MCF 10A (cell line): Measurements from ENCODE around the gene RAPGEF5. TPM values are rescaled to one million over a fixed set of nuclear protein-coding genes. Genes with fewer than 3 reads are reported as not detected.

ENCODE experiments used
- BruUV-seq: library from RNA; stranded (reverse); fragments of 400-500 nt; replicated peaks from 2 replicates; lab custom pipeline; 2021; lab: Mats Ljungman, UMichigan
- CTCF ChIA-PET: fragments of 300-600 bp; sonication (Branson Sonifier 250); formaldehyde crosslinking; extraction: SDS; loops from one replicate; lab custom pipeline; 2021; ENCODE audit warnings: antibody characterized with exemption, inconsistent platforms; lab: Yijun Ruan, JAX
- POLR2A ChIA-PET: fragments of 300-600, 350-650 bp; sonication (Branson Sonifier 250); formaldehyde crosslinking; extraction: SDS; loops from one replicate; lab custom pipeline; 2020; ENCODE audit warnings: antibody characterized with exemption, inconsistent platforms; lab: Yijun Ruan, JAX
- DNase-seq: peaks from one replicate; pipeline ENCODE4 v3.0.0-alpha.2; 2018; ENCODE audit not compliant: unreplicated experiment
- H3K27ac Mint-ChIP-seq: one replicate; pipeline ENCODE4 v1.8.0; 2022; ENCODE audit warnings: mild to moderate bottlenecking, low read depth, mixed read lengths; ENCODE audit not compliant: unreplicated experiment
- H3K27me3 Mint-ChIP-seq: one replicate; pipeline ENCODE4 v1.8.0; 2022; ENCODE audit warnings: mixed read lengths; ENCODE audit not compliant: insufficient read depth, unreplicated experiment
- H3K36me3 Mint-ChIP-seq: one replicate; pipeline ENCODE4 v1.8.0; 2022; ENCODE audit warnings: mild to moderate bottlenecking, moderate library complexity, mixed read lengths; ENCODE audit not compliant: insufficient read depth, unreplicated experiment
- H3K4me1 Mint-ChIP-seq: one replicate; pipeline ENCODE4 v1.8.0; 2022; ENCODE audit warnings: mixed read lengths; ENCODE audit not compliant: insufficient read depth, unreplicated experiment
- H3K4me3 Mint-ChIP-seq: one replicate; pipeline ENCODE4 v1.8.0; 2022; ENCODE audit warnings: mild to moderate bottlenecking, moderate library complexity, mixed read lengths; ENCODE audit not compliant: unreplicated experiment
- H3K9me3 Mint-ChIP-seq: one replicate; pipeline ENCODE4 v1.8.0; 2022; ENCODE audit warnings: mixed read lengths; ENCODE audit not compliant: unreplicated experiment
- CTCF ChIP-seq: fragments of 200-600 bp; IDR thresholded peaks from one replicate; pipeline ENCODE4 v1.8.0; 2022; ENCODE audit warnings: antibody characterized with exemption, mild to moderate bottlenecking; ENCODE audit not compliant: unreplicated experiment
- intact Hi-C: fragments of 100-400 bp; cut with micrococcal nuclease; formaldehyde crosslinking; loops from 2 replicates; pipeline ENCODE4 v1.14.1; 2022
- total RNA-seq: library from RNA; stranded (reverse); gene quantifications from 2 replicates; pipeline ENCODE4 v1.2.3, GENCODE V29; 2022

RAPGEF5 gene
- total RNA-seq, 1 experiment from 2014 or later, result 1.9 TPM

DNA sequence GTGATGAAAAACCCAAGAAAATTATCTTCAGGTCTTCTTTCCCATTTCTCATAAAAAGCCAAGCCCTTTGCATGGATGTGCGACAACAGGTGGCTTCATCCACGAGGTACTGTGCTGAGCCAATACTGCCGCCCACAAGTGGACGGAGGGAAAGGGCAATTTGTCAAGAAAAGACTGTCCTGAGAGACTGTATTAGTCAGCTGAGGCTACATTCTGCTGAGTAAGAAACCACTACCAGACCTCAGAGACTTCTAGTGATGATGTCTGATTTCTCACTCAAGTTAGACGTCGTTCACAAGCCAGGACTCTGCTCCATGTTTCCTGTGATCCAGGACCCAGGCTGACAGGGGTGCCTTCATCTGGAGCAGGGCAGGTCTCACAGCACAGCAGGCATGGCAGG, 239.7 kb downstream of the RAPGEF5 start:
- POLR2A ChIA-PET, result no interaction called here
- Mint-ChIP-seq H3K27ac (no peak overlapping the region), H3K9me3 (no peaks in the 10 kb centered on the region), H3K4me3 (no peak overlapping the region), H3K36me3 (no peaks in the 10 kb centered on the region), H3K27me3 (no peaks in the 10 kb centered on the region), H3K4me1 (no peaks in the 10 kb centered on the region)
- no peak for TF ChIP-seq CTCF
- intact Hi-C loops, result no loop called here
- no peak for DNase-seq
- CTCF ChIA-PET, result no interaction called here
- BruUV-seq, result no TSS peak

- Mint-ChIP-seq H3K4me3 (no peak overlapping the region), H3K36me3 (no peaks in the 10 kb centered on the region), H3K9me3 (no peaks in the 10 kb centered on the region), H3K4me1 (no peaks in the 10 kb centered on the region), H3K27me3 (no peaks in the 10 kb centered on the region), H3K27ac (no peak overlapping the region)
- no peak for DNase-seq
- CTCF ChIA-PET, result interaction anchor here (0.6 kb wide), 1 partner anchor 9 kb away, joined by 3 read pairs; no protein-coding TSS in a partner anchor
- no peak for TF ChIP-seq CTCF
- intact Hi-C loops, result no loop called here
- POLR2A ChIA-PET, result no interaction called here
- BruUV-seq, result no TSS peak
These were observed 240.4 kb downstream of the RAPGEF5 start for GRCh38 chr7:22116451-22117030.

GRCh38 chr7:22115689-22116088, 241.3 kb downstream of the RAPGEF5 start:
- no peaks in the 10 kb centered on the region for H3K4me1 Mint-ChIP-seq
- ChIA-PET CTCF (interaction anchor here (0.5 to 0.9 kb wide), 4 partner anchors 8 to 369 kb away, joined by 3 read pairs; no protein-coding TSS in a partner anchor), POLR2A (no interaction called here)
- H3K27ac Mint-ChIP-seq, result no peak overlapping the region
- H3K9me3 Mint-ChIP-seq, result no peaks in the 10 kb centered on the region
- no peak for DNase-seq
- BruUV-seq, result no TSS peak
- intact Hi-C loops, result no loop called here
- TF ChIP-seq CTCF, result no peak
- no peaks in the 10 kb centered on the region for H3K27me3 Mint-ChIP-seq
- H3K36me3 Mint-ChIP-seq, result no peaks in the 10 kb centered on the region
- H3K4me3 Mint-ChIP-seq, result no peak overlapping the region

DNA sequence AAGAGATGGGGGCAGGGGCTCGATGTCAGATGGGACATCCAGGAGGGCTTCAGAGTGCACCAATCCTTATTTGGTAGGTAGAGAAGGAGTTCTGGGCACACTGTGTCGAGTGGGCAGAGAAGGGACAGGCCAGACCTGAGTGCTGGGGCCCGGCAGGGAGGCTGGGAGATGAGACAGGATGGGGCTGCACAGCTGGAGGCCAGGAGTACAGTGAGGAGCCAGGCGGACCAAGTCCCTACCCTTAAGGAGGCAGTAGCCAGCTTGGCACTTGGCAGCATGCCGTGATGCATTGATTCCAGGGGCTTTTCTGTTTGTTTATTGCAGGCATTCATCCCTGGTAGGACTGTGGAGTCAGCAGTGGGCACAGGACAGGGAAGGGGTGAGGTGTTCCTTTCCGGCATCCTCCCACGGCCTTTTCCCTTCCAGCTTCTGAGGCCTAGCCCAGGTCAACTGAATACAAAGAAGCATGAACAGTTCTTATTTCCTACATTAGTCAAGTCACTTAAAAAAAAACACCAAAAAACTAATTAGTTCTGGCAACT, 242.4 kb downstream of the RAPGEF5 start:
- BruUV-seq, result no TSS peak
- H3K4me3 Mint-ChIP-seq, result no peak overlapping the region
- no peak overlapping the region for H3K27ac Mint-ChIP-seq
- H3K36me3 Mint-ChIP-seq, result no peaks in the 10 kb centered on the region
- H3K9me3 Mint-ChIP-seq, result no peaks in the 10 kb centered on the region
- no peak for TF ChIP-seq CTCF
- no peaks in the 10 kb centered on the region for H3K27me3 Mint-ChIP-seq
- ChIA-PET POLR2A (no interaction called here), CTCF (interaction anchor here (0.8 to 1.8 kb wide), 3 partner anchors 11 to 375 kb away, joined by 5 to 8 read pairs (median 6); no protein-coding TSS in a partner anchor)
- no peaks in the 10 kb centered on the region for H3K4me1 Mint-ChIP-seq
- DNase-seq, result no peak
- intact Hi-C loops, result no loop called here
